ENCODE measurements around the gene TSPO.

TSPO gene

GRCh38 chr22:43152357-43153071, 1.2 kb downstream of the TSPO start:
- TF ChIP-seq ZBTB7A (IDR thresholded peaks at IDR 0.05; ENCODE audit: low read depth) (no peak), EP300 (IDR thresholded peaks at IDR 0.05; ENCODE audit: borderline replicate concordance) (no peak)

- TF ChIP-seq YY1 (IDR thresholded peaks at IDR 0.05; ENCODE audit: low read depth): no peak
- no peak for TF ChIP-seq FOXM1 (IDR thresholded peaks at IDR 0.05; ENCODE audit: borderline replicate concordance, low read depth)
- TF ChIP-seq TAF1 (IDR thresholded peaks at IDR 0.05; ENCODE audit: low read depth): no peak
- no peak for TF ChIP-seq EGR1 (IDR thresholded peaks at IDR 0.05)
- no peak for TF ChIP-seq NFIC (IDR thresholded peaks at IDR 0.05)
- TF ChIP-seq TEAD4 (IDR thresholded peaks at IDR 0.05): no peak
- no peak for TF ChIP-seq USF1 (IDR thresholded peaks at IDR 0.05)
Measured at GRCh38 chr22:43153899-43154298, 2.5 kb downstream of the TSPO start.

- TF ChIP-seq EGR1 (IDR thresholded peaks at IDR 0.05) (no peak), RAD21 (IDR thresholded peaks at IDR 0.05; ENCODE audit: low read depth) (no peak), TEAD4 (IDR thresholded peaks at IDR 0.05) (no peak), USF1 (IDR thresholded peaks at IDR 0.05) (no peak), NFIC (IDR thresholded peaks at IDR 0.05) (no peak), FOXM1 (IDR thresholded peaks at IDR 0.05; ENCODE audit: borderline replicate concordance, low read depth) (no peak), CREB1 (IDR thresholded peaks at IDR 0.05; ENCODE audit: low read depth) (no peak), TAF1 (IDR thresholded peaks at IDR 0.05; ENCODE audit: low read depth) (no peak), MAX (IDR thresholded peaks at IDR 0.05) (no peak), TCF12 (IDR thresholded peaks at IDR 0.05; ENCODE audit: low read depth) (no peak), YY1 (IDR thresholded peaks at IDR 0.05; ENCODE audit: low read depth) (no peak), CEBPB (IDR thresholded peaks at IDR 0.05) (no peak), REST (IDR thresholded peaks at IDR 0.05; ENCODE audit: low read depth) (no peak), ZBTB7A (IDR thresholded peaks at IDR 0.05; ENCODE audit: low read depth) (no peak), EP300 (IDR thresholded peaks at IDR 0.05; ENCODE audit: borderline replicate concordance) (no peak)
Measured at GRCh38 chr22:43154887-43155536, 3.7 kb downstream of the TSPO start.

- no peak for TF ChIP-seq TAF1 (IDR thresholded peaks at IDR 0.05; ENCODE audit: low read depth)
Measured at GRCh38 chr22:43155789-43156188, 4.4 kb downstream of the TSPO start.

GRCh38 chr22:43156413-43156812, 5.1 kb downstream of the TSPO start:
- TF ChIP-seq TAF1 (IDR thresholded peaks at IDR 0.05; ENCODE audit: low read depth): no peak

- no peak for TF ChIP-seq USF1 (IDR thresholded peaks at IDR 0.05)
- no peak for TF ChIP-seq RAD21 (IDR thresholded peaks at IDR 0.05; ENCODE audit: low read depth)
- no peak for TF ChIP-seq EP300 (IDR thresholded peaks at IDR 0.05; ENCODE audit: borderline replicate concordance)
- TF ChIP-seq FOXM1 (IDR thresholded peaks at IDR 0.05; ENCODE audit: borderline replicate concordance, low read depth): no peak
- no peak for TF ChIP-seq CEBPB (IDR thresholded peaks at IDR 0.05)
- TF ChIP-seq CREB1 (IDR thresholded peaks at IDR 0.05; ENCODE audit: low read depth): no peak
- TF ChIP-seq TEAD4 (IDR thresholded peaks at IDR 0.05): no peak
- no peak for TF ChIP-seq TCF12 (IDR thresholded peaks at IDR 0.05; ENCODE audit: low read depth)
- TF ChIP-seq REST (IDR thresholded peaks at IDR 0.05; ENCODE audit: low read depth): no peak
- no peak for TF ChIP-seq YY1 (IDR thresholded peaks at IDR 0.05; ENCODE audit: low read depth)
- no peak for TF ChIP-seq EGR1 (IDR thresholded peaks at IDR 0.05)
- no peak for TF ChIP-seq TAF1 (IDR thresholded peaks at IDR 0.05; ENCODE audit: low read depth)
- no peak for TF ChIP-seq NFIC (IDR thresholded peaks at IDR 0.05)
- no peak for TF ChIP-seq ZBTB7A (IDR thresholded peaks at IDR 0.05; ENCODE audit: low read depth)
- no peak for TF ChIP-seq MAX (IDR thresholded peaks at IDR 0.05)
Measured at GRCh38 chr22:43157874-43158546, 6.7 kb downstream of the TSPO start.
